Neural crest cell (in vitro differentiated cells): ENCODE data around the gene TERB2. TPM values are rescaled to one million over a fixed set of nuclear protein-coding genes. Genes with fewer than 3 reads are reported as not detected.
"Not testable (repeated sequence)": the region's sequence is repeated elsewhere in the genome, so short reads cannot be mapped to it uniquely, and the experiment has no call there.

Source experiments
- DNase-seq: peaks from one replicate; pipeline ENCODE4 v3.0.0; 2021; ENCODE audit warnings: low read depth, mixed read lengths, low spot score
- H3K27ac Mint-ChIP-seq: one replicate; pipeline ENCODE4 v1.8.0; 2021; ENCODE audit warnings: mild to moderate bottlenecking, mixed read lengths; ENCODE audit not compliant: unreplicated experiment
- H3K27me3 Mint-ChIP-seq: 2 replicates; pipeline ENCODE4 v1.8.0; 2021; ENCODE audit warnings: low read depth, mild to moderate bottlenecking, mixed read lengths
- H3K36me3 Mint-ChIP-seq: 2 replicates; pipeline ENCODE4 v1.8.0; 2021; ENCODE audit warnings: low read depth, mild to moderate bottlenecking, mixed read lengths
- H3K4me1 Mint-ChIP-seq: 2 replicates; pipeline ENCODE4 v1.8.0; 2021; ENCODE audit warnings: mixed read lengths
- H3K4me3 Mint-ChIP-seq: one replicate; pipeline ENCODE4 v1.8.0; 2021; ENCODE audit warnings: mild to moderate bottlenecking, mixed read lengths
- H3K9me3 Mint-ChIP-seq: 2 replicates; pipeline ENCODE4 v1.8.0; 2021; ENCODE audit warnings: mixed read lengths
- CTCF ChIP-seq: fragments of 200-600 bp; sonication (generic); conservative IDR thresholded peaks from 2 replicates; pipeline ENCODE4 v1.5.0; 2021; ENCODE audit warnings: antibody characterized with exemption, mild to moderate bottlenecking
- long read RNA-seq: library from polyadenylated mRNA; unstranded; transcript quantifications from one replicate; pipeline ENCODE4 v2.0.0, GENCODE V29; 2020
- total RNA-seq: library from RNA; stranded (reverse); gene quantifications from 2 replicates; pipeline ENCODE4 v1.2.1, GENCODE V29; 2021

Gene TERB2, protein sequence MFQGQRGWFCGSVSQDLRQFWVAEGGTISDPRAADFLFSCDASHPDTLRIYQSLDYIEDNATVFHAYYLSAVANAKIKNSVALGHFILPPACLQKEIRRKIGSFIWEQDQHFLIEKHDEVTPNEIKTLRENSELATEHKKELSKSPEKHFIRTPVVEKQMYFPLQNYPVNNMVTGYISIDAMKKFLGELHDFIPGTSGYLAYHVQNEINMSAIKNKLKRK
- not detected in 2 replicates for total RNA-seq
- long read RNA-seq, result 0 reads

GRCh38 chr15:44956388-44956787, at the start of gene TERB2:
Gene TERB2 (plus strand): TSS chr15:44956687. CDS start chr15:44956719, 32 bp downstream.
- H3K4me1 Mint-ChIP-seq, result no peaks in the 10 kb centered on the region
- no peak within 1 kb of the TSS for H3K4me3 Mint-ChIP-seq
- no peak for TF ChIP-seq CTCF
- H3K27me3 Mint-ChIP-seq, result no peaks in the 10 kb centered on the region
- no peaks in the 10 kb centered on the region for H3K9me3 Mint-ChIP-seq
- no peak within 1 kb of the TSS for H3K27ac Mint-ChIP-seq
- no peaks in the 10 kb centered on the region for H3K36me3 Mint-ChIP-seq
- DNase-seq, result no peak

DNA sequence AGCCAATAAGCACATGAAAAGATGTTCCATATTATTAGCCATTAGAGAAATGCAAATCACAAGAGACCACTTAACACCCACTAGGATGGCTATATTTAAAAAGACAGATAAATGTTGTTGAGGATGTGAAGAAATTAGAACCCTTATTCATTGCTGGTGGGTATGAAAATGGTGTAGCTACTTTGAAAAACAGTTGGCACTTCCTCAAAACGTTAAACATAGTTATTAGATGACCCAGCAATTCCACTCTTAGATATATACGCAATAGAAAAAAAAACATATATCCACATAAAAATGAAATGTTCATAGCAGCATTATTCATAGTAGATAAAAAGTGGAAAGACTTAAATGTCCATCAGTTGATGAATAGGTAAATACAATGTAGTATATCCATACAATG, 47.1 kb upstream of the TERB2 start:
- TF ChIP-seq CTCF, result no peak
- H3K4me3 Mint-ChIP-seq, result no peak overlapping the region
- H3K9me3 Mint-ChIP-seq, result peaks cover 6% of the 10 kb centered on the region
- H3K36me3 Mint-ChIP-seq, result no peaks in the 10 kb centered on the region
- H3K27me3 Mint-ChIP-seq, result peaks cover 2% of the 10 kb centered on the region
- no peak overlapping the region for H3K27ac Mint-ChIP-seq
- DNase-seq, result no peak
- no peaks in the 10 kb centered on the region for H3K4me1 Mint-ChIP-seq

DNA sequence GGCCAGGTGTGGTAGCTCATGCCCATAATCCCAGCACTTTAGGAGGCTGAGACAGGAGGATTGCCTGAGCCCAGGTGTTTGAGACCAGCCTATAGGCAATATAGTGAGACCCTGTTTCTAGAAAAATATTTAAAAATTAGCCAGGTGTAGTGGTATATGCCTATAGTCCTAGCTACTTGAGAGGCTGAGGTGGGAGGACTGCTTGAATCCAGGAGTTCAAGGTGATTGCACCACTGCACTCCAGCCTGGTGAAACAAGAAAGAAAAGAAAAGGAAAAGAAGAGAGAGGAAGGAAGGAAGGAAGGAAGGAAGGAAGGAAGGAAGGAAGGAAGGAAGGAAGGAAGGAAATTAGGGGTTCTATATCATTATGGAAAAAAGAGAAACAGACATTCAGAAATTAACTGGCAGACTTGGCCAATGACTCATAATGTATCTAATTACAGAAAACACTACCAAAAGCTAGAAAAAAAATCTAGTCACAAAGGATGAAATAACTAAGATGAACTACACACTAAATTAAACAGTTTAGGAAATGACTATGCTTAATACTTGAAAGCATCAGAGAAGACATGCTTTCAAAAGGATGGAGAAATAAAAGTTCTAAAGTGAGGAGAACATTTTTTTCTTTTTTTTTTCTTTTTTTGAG, 45.4 kb upstream of the TERB2 start:
- Mint-ChIP-seq H3K9me3 (peaks cover 6% of the 10 kb centered on the region), H3K4me1 (no peaks in the 10 kb centered on the region), H3K27ac (no peak overlapping the region), H3K4me3 (no peak overlapping the region), H3K36me3 (no peaks in the 10 kb centered on the region), H3K27me3 (peaks cover 2% of the 10 kb centered on the region)
- no peak for DNase-seq
- no peak for TF ChIP-seq CTCF

DNA sequence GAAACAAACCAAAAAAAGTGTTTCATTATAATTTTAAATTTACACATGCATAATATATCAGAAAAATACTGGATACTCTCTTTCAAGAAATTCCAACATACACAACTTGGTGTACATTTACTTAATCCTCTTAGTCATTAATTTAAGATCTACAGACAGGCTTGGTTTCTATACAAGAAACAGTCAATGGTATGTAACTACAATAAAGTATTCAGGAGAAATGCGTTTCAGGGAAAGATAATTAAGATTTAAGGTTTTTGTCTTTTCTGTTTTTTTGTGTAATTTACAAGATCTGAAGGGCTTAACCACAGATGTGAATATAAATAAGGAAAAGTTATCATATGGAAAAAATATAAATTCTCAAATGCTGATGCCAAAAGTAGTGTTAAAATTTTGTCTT, 44.3 kb upstream of the TERB2 start:
- not testable (repeated sequence) for H3K4me3 Mint-ChIP-seq, H3K4me1 Mint-ChIP-seq, H3K27ac Mint-ChIP-seq, DNase-seq, H3K36me3 Mint-ChIP-seq, H3K9me3 Mint-ChIP-seq, H3K27me3 Mint-ChIP-seq

DNA sequence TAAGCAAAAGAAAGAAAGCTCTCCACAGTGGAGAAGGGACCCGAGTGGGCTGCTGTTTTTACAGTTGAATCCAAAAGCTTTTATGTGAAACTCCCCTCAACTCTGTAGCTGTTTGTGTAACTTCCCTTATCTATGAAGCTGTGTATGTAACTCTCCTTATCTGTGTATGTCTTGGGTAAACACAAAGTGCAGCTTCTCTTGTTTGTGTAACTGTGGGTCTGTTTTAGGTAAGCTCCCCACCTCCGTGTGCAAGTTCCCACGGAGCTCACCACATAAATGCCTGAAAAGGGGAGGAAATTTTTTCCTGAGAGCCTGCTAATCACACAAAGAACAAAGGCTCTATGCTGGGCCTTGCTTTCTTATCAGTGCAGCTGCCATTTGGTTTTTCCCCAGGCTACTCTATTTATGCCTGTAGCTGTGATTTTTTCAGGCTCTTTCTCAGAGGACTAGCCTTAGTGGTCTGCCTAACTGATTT, 43.5 kb upstream of the TERB2 start:
- H3K4me1 Mint-ChIP-seq, DNase-seq, H3K27me3 Mint-ChIP-seq, H3K36me3 Mint-ChIP-seq, H3K9me3 Mint-ChIP-seq, H3K27ac Mint-ChIP-seq, H3K4me3 Mint-ChIP-seq: not testable (repeated sequence)

DNA sequence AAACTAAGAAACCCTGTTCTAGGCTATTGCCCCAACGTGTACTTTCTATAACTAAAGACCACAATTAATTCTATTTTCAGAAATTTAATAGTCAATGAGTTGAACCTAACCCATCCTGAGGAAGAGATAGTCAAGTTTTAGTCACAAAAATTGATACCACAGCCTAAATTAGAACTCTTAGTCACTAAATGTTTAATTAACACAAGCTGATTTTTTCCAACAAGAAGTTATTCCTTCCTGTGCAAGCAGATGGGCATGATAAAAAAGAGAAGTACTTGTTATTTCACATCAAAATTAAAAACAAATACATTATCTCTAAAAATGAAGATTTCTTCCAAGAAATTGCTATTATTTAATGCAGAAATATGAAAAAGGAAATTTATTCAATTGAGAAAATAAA, 38.4 kb upstream of the TERB2 start:
- H3K9me3 Mint-ChIP-seq, result no peaks in the 10 kb centered on the region
- H3K4me3 Mint-ChIP-seq, result no peak overlapping the region
- H3K36me3 Mint-ChIP-seq, result no peaks in the 10 kb centered on the region
- TF ChIP-seq CTCF, result no peak
- no peak for DNase-seq
- H3K27ac Mint-ChIP-seq, result no peak overlapping the region
- no peaks in the 10 kb centered on the region for H3K4me1 Mint-ChIP-seq
- peaks cover 1% of the 10 kb centered on the region for H3K27me3 Mint-ChIP-seq

DNA sequence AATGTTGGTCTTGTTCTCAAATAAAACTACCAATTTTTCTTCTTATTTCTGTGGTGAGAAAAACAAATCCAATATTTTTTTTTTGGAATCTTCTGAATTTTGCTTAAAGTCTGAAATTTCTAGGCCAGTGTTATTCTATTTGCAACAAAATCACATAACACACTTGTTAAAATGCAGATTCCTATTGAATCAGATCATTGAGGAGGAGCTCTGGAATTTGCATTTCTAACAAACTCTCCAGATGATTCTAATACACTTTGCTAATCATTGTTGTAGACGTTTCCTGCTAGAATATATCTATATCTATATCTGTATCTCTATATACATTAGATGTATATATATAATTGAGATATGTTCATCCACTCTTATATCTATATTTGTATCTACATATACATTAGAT, 27.8 kb upstream of the TERB2 start:
- H3K4me3 Mint-ChIP-seq, DNase-seq, H3K27ac Mint-ChIP-seq, H3K36me3 Mint-ChIP-seq, H3K4me1 Mint-ChIP-seq, H3K27me3 Mint-ChIP-seq, H3K9me3 Mint-ChIP-seq: not testable (repeated sequence)

GRCh38 chr15:44930283-44930682, 26.2 kb upstream of the TERB2 start:
- H3K4me3 Mint-ChIP-seq, H3K36me3 Mint-ChIP-seq, H3K27ac Mint-ChIP-seq, H3K27me3 Mint-ChIP-seq, H3K9me3 Mint-ChIP-seq, DNase-seq, H3K4me1 Mint-ChIP-seq: not testable (repeated sequence)

- H3K36me3 Mint-ChIP-seq, H3K27ac Mint-ChIP-seq, H3K9me3 Mint-ChIP-seq, H3K27me3 Mint-ChIP-seq, H3K4me3 Mint-ChIP-seq, DNase-seq, H3K4me1 Mint-ChIP-seq: not testable (repeated sequence)
Measured at GRCh38 chr15:44958302-44958701, 1.8 kb downstream of the TERB2 start.
